Ectodermal cell (in vitro differentiated cells): Measurements from ENCODE around the gene YBEY.

Source experiments
- H3K27ac ChIP-seq: 2 replicates; pipeline ENCODE4 v1.7.0; 2013; ENCODE audit warnings: mild to moderate bottlenecking, low read depth, low read length; ENCODE audit not compliant: insufficient read depth, poor library complexity, severe bottlenecking
- H3K27me3 ChIP-seq: 2 replicates; pipeline ENCODE4 v1.7.0; 2013; ENCODE audit warnings: mild to moderate bottlenecking, low read length; ENCODE audit not compliant: insufficient read depth, control insufficient read depth, poor library complexity, severe bottlenecking
- H3K36me3 ChIP-seq: one replicate; pipeline ENCODE4 v1.7.0; 2013; ENCODE audit warnings: low read length; ENCODE audit not compliant: control insufficient read depth, insufficient read depth
- H3K4me1 ChIP-seq: one replicate; pipeline ENCODE4 v1.7.0; 2013; ENCODE audit warnings: low read length; ENCODE audit not compliant: control insufficient read depth, insufficient read depth
- H3K4me3 ChIP-seq: 2 replicates; pipeline ENCODE4 v1.7.0; 2013; ENCODE audit warnings: low read depth, low read length, control low read depth; ENCODE audit not compliant: insufficient read depth
- H3K9me3 ChIP-seq: 2 replicates; pipeline ENCODE4 v1.7.0; 2013; ENCODE audit warnings: mild to moderate bottlenecking, low read length, moderate library complexity; ENCODE audit not compliant: control insufficient read depth
- WGBS, 2 experiments: methylation state at CpG; one replicate each; pipeline ENCODE4 v1.1.7; 2013; ENCODE audit warnings: missing lambda C conversion rate in 2 of 2; 5-methylcytosine and 5-hydroxymethylcytosine counted together

Gene YBEY

GRCh38 chr21:46264046-46264689, 22.0 kb upstream of the YBEY start:
- Histone ChIP-seq H3K36me3 (peaks cover 45% of the 10 kb centered on the region), H3K27me3 (no peaks in the 10 kb centered on the region), H3K4me3 (no peak overlapping the region), H3K27ac (no peak overlapping the region), H3K4me1 (no peaks in the 10 kb centered on the region), H3K9me3 (no peaks in the 10 kb centered on the region)
- WGBS, 2 experiments = 94 to 95% methylated on average over 22 of the region's 22 CpGs

GRCh38 chr21:46264690-46265144, 21.4 kb upstream of the YBEY start:
- H3K27ac ChIP-seq = no peak overlapping the region
- H3K4me1 ChIP-seq = no peaks in the 10 kb centered on the region
- no peaks in the 10 kb centered on the region for H3K9me3 ChIP-seq
- 92 to 96% methylated on average over 13 of the region's 13 CpGs for WGBS, 2 experiments
- no peak overlapping the region for H3K4me3 ChIP-seq
- peaks cover 49% of the 10 kb centered on the region for H3K36me3 ChIP-seq
- H3K27me3 ChIP-seq = no peaks in the 10 kb centered on the region

- Histone ChIP-seq H3K4me3 (no peak overlapping the region), H3K9me3 (no peaks in the 10 kb centered on the region), H3K27me3 (no peaks in the 10 kb centered on the region), H3K4me1 (no peaks in the 10 kb centered on the region), H3K27ac (no peak overlapping the region), H3K36me3 (peaks cover 42% of the 10 kb centered on the region)
- WGBS, 2 experiments = 93 to 94% methylated on average over 26 of the region's 26 CpGs
Measured at GRCh38 chr21:46265736-46266525, 20.2 kb upstream of the YBEY start.

- no peaks in the 10 kb centered on the region for H3K9me3 ChIP-seq
- no peak overlapping the region for H3K4me3 ChIP-seq
- H3K27me3 ChIP-seq = no peaks in the 10 kb centered on the region
- H3K36me3 ChIP-seq = peaks cover 41% of the 10 kb centered on the region
- 92 to 93% methylated on average over 19 of the region's 19 CpGs for WGBS, 2 experiments
- no peak overlapping the region for H3K27ac ChIP-seq
- H3K4me1 ChIP-seq = no peaks in the 10 kb centered on the region
Measured at GRCh38 chr21:46266946-46267345, 19.2 kb upstream of the YBEY start.

GRCh38 chr21:46268371-46268770, 17.8 kb upstream of the YBEY start:
- WGBS, 2 experiments = 95 to 96% methylated on average over 13 of the region's 13 CpGs
- no peak overlapping the region for H3K27ac ChIP-seq
- H3K4me3 ChIP-seq = no peak overlapping the region
- no peaks in the 10 kb centered on the region for H3K4me1 ChIP-seq
- H3K36me3 ChIP-seq = peaks cover 50% of the 10 kb centered on the region
- no peaks in the 10 kb centered on the region for H3K27me3 ChIP-seq
- H3K9me3 ChIP-seq = no peaks in the 10 kb centered on the region

DNA sequence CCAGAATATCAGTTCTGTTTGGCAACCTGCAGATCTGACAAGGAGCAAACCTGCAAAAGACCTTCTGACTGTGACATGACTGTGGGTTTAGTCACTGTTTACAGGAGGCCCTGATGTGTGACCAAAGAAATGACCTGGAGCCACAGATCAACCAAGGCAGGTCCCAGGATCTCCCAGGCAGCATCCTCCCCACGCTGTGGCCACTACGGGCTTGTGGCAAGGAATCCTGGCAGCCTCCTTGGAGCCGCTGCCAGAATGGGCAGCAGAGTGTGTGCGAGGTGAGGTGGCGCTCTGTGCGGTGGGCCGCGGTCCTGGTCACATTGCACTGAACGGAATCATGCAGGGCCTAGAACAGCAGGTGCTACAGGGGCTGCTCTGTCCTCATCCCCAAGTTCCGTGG, 16.7 kb upstream of the YBEY start:
- Histone ChIP-seq H3K27me3 (no peaks in the 10 kb centered on the region), H3K36me3 (peaks cover 58% of the 10 kb centered on the region), H3K4me3 (no peak overlapping the region), H3K27ac (no peak overlapping the region), H3K4me1 (no peaks in the 10 kb centered on the region), H3K9me3 (no peaks in the 10 kb centered on the region)
- 96 to 97% methylated on average over 10 of the region's 10 CpGs for WGBS, 2 experiments

DNA sequence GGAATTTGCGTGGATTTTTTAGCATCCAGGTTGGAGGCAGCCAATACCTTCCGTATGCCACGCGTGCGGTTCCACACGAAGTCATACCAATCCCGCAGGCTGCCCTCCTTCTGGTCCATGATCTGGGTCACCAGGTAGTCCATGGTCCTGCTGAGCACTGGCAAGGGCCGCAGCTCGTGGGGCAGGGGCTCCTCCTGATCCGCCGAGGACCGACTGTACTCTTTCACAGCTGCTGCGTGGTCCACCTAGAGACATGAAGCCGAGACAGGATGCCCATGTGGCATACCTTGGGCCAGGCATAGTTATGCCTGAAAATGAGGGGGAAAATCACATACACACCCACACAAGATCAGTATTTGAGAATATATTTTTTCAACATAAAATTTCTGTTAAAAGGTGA, 12.8 kb upstream of the YBEY start:
- no peaks in the 10 kb centered on the region for H3K27me3 ChIP-seq
- WGBS, 2 experiments = 97% methylated on average over 14 of the region's 14 CpGs
- no peaks in the 10 kb centered on the region for H3K4me1 ChIP-seq
- H3K9me3 ChIP-seq = no peaks in the 10 kb centered on the region
- H3K36me3 ChIP-seq = peaks cover 67% of the 10 kb centered on the region
- H3K27ac ChIP-seq = no peak overlapping the region
- no peak overlapping the region for H3K4me3 ChIP-seq

DNA sequence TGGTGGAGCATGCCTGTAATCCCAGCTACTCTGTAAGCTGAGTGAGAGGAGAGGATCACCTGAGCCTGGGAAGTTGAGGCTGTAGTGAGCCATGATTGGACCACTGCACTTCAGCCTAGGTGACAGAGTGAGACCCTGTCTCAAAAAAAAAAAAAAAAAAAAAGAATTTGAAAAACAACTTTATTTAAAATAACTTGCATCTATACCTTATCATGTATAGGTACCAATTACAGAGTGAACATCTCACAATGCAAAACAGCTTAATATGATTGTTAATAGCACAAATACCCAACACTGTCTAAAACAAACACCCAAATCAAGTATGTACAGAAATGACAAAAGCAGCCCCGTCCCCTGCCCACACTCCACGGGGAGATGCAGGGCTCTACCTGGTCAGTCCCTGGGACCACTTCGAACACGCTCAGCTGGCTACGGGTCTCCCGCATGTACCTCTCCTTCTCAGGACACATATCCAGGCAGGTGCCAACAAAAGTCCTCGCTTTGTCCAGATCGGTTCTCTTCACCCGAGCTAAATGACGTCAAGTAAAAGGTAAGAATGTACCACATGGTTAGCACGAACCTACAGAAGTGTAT, 11.2 kb upstream of the YBEY start:
- Histone ChIP-seq H3K27me3 (no peaks in the 10 kb centered on the region), H3K4me3 (no peak overlapping the region), H3K36me3 (peaks cover 66% of the 10 kb centered on the region), H3K9me3 (no peaks in the 10 kb centered on the region), H3K4me1 (no peaks in the 10 kb centered on the region), H3K27ac (no peak overlapping the region)
- 95 to 97% methylated on average over 10 to 11 of the region's 11 CpGs for WGBS, 2 experiments

DNA sequence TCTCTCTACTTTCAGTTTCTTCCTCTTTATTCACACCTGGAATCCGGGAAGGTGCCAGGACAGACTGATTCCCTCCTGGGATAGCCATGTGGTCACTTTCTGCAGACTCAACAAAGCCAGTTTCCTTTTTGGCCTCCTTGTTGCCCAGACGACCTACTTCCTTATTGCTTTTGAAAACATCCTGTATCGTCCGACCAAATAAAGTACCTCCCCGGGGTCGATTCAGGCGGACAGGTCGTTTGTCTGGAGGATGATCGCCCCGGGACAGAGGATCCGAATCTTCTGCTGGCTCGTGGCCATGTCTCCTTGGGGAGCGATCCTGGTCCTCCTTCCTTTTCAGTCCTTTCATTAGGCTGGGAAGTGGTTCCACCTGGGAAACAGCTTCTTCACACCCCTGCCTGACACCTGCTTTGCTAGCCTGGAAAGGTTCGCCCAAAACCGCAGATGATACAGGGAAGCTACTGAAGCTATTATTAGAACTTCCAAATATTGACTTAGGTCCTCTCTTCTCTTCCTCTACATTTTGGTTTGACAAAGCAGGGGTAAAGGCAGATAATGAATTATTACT, 2.0 kb upstream of the YBEY start:
- no peaks in the 10 kb centered on the region for H3K27me3 ChIP-seq
- WGBS, 2 experiments = 95 to 96% methylated on average over 15 of the region's 15 CpGs
- H3K4me3 ChIP-seq = no peak overlapping the region
- peaks cover 12% of the 10 kb centered on the region for H3K4me1 ChIP-seq
- H3K36me3 ChIP-seq = peaks cover 23% of the 10 kb centered on the region
- no peak overlapping the region for H3K27ac ChIP-seq
- H3K9me3 ChIP-seq = no peaks in the 10 kb centered on the region

DNA sequence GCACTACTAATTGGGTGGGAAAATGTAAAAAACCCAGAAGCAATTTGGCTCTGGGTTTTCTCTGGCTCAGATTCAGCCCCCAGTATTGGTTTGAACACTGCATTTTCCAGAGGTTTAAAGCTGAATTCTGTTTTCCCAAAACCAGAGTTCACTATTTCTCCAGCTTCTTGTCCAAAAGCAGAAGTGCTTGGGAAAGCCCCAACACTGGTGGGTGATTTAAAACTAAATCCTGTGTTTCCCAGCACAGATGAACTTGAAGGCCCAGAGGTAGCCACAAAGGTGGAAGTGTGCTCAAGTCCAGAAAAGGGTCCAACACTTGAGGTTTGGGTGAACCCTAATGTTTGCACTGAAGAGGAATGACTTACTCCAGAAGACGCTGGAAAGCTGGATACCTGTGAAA, 1.4 kb upstream of the YBEY start:
- WGBS, 2 experiments = 91 to 94% methylated on average over 1 of the region's 1 CpG
- Histone ChIP-seq H3K36me3 (peaks cover 17% of the 10 kb centered on the region), H3K27me3 (no peaks in the 10 kb centered on the region), H3K4me3 (no peak overlapping the region), H3K9me3 (no peaks in the 10 kb centered on the region), H3K4me1 (peaks cover 12% of the 10 kb centered on the region), H3K27ac (no peak overlapping the region)
